Hippocampal formation (tissue), 2 donors: ENCODE measurements around the gene COL20A1.

Experiments used
- DNase-seq, 2 donors: peaks; one replicate each; lab custom pipeline; 2025; lab: John Stamatoyannopoulos, UW

COL20A1 gene

DNA sequence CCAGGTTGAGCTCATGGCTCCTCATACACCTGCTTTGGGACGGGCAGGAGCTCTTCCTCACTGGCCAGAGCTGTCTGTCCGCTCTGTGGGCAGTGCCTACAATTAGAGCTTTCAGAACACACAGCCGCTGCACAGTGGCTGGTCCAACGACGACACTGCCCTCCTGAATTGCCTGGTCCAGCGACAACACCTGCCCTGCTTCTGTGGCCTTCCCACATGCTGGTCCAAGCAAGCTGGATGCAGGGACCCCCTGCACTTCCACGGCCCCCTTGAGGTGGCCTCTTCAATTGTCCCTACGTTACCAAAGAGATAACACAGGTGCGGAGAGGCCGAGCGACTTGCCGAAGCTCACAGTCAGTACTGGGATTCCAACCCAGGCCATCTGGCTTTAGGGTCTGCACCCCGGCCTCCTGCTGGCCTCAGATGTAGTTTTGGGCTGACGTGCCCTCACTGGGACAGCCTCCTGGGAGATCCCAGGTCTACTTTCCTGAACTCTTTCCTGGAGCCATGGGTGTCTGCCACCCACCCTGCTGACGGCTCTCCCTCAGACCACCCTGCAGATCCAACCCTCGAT lies 69.5 kb downstream of the COL20A1 start:
- no peak for DNase-seq

DNA sequence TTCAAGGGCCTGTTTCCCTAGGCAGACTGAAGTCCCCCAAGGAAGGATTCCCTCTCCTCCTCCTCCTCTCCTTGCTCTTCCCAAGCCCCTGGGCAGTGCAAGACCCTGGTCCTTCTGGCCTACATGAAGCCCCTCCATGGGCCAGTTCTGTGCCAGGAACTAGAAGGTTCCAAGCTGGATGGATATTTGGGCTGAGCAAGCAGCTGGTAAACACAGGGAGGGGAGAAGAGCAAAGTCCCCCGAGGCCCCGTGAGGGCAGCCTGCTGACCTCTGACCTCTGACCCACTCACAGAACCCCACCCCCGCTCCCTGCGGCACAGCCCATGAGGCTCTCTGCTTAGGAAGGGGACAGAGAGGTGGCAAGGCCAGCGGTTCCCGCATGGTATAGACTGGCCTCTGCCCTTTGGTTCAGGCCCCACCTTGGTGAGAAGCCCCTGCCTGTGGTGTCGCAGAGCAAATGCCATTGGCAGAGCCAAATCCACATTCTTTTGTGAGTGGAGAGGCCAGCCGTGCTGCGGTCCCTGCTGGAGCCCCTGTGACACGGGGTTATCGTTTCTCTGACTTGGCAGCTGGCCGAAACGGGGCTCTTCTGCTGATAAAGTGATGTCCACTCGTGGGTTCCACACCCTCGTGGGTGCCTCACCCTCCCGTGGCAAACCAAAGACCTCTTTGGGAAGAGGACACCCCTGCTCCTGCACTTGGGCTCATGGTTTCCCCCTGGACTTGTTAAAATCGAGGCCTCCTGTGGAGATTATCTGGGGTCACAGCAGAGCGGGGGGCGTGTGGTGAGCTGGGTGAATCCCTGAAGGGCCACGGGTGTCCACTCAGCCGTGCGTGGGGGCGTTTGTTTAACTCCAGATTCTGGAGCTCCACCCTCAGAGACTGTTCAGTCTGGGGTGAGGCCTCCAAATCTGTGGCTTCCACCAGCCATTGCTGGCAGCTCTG lies 70.3 kb downstream of the COL20A1 start:
- no peak for DNase-seq

DNA sequence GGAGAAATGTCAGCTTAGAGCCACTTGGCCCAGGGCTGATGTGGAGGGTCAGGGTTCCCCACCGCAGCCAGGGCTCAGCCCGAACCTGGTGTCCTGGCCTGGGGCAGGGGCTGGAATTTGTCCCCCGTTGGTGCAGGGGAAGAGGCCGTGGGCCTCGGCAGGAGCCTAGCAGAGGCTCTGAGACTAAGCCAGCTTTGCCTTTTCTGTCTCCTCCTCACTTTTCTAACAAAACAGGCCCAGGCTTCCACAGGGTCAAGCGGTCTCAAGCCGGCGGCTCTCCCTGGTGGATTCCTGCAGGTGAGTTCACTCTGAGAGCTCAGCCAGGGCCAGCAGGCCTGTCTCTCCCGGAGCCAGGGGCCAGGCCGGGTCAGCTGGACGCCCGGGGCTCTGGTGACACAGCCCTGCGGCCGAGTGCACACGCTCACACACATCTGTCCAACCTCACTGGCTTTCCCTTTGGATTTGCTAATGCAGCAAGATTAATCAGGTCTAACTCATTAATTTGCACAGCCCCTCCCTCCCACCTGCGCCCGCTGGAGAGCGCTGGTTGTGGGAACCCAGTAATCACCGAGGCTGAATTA lies 71.1 kb downstream of the COL20A1 start:
- DNase-seq: no peak

DNA sequence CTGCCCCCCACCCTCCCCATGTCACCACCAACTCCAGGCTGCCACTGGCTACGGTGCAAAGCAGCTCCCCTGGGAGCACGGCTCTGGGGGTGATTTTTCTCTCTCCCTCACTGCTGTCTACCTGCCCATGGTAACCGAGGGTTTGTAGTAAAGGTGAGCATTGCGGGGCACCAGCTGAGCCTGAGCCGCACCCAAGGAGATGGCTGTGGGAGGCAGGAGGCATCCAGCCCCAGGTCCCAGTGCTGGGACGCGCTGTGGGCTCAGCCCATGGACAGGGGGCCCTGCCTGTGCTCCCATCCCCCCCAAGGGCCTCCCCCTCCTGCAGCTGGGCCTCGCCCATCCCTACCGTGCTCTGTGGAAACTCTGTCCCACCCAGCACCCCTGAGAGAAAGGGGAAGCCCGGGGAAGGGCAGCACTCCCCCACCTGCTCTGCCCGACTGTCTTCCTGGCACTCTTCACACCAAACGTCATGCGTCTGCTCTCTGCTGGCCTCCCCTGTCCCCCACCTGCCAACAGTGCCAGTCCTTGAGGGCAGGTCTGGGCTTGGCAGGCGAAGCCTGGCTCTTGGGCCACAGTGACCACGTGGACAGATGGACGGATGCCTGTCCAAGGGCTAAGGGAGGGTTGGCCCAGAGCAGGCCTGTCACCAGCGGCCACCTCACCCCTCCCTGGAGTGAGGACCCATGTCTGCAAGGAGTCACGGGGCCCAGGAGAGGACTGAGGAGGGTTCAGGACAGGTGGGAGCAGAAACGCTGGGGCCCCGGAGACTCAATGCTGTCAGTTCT lies 72.0 kb downstream of the COL20A1 start:
- no peak for DNase-seq

DNA sequence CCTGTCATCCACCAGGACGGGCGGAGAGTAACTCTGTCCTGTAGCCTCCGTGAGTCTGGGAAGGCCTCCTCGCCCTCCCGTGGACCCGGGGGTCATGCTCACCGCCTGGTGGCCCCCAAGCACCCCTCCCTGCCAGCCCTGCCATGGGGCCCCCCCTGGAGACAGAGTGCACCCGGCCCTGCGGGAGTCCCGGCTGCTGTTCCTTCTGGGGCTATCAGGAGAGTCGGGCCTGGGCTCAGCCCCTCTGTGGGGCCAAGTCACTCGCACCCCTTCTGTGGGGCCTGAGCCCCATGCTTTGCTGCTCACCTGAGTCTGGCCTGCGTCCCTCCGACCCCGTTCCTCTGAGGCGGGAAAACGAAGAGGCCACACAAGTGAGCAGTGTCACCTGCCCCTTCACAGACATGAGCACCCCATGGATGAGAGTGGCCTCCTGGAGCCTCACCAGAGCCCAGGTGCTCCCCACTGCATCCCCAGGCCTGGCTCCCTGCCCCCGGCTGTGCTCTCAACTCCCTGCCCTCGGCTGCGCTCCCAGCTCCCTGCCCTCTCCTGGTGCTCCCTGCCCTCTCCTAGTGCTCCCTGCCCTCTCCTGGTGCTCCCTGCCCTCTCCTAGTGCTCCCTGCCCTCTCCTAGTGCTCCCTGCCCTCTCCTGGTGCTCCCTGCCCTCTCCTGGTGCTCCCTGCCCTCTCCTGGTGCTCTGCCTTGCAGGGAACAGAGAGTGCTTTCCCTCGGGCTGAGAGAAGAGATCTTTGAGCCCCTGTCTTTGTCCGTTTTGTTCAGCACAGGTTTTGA lies 72.8 kb downstream of the COL20A1 start:
- no peak for DNase-seq

DNA sequence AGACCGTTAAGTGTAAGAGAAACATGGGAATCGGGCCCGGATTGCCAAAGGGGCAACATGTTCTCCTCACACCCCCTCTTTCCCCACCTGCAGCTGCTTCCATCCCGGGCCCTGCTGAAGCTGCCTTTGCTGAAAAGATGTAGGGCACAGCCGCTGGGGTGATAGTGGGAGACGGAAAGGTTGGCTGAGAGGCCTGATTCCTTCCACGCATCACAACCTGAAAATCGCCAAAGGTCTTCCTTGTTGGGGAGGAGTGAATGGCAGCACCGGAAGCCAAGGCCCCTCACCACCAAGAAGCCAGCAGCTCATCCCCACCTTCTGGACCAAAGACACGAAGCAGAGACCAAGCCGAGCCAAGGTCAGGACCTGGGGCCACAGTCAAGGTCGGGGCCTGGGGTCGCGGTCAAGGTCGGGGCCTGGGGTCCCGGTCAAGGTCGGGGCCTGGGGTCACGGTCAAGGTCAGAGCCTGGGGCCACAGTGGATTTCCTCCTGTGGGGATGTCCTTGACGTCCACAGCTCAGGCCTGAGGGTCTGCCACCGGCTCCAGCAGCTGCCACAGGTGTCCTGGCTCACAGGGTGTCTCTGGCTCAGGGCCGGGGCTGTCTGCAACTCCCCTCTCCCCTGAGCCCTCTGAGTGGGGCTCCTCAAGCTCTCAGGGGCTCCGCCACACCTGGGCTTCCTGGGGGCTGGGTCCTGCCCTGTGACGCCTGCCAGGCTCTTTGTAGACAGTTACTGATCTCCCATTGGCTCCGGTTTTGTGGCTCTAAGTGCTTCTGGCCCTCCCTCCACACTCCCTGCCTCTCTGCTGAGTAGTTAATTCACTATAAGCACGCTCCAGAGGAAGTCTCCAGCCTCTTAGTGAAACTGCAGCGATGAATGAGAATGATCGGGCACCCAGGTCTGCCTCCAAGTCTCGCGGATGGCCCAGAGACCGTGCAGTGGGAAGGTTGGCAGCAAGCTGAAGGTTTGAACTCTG lies 73.7 kb downstream of the COL20A1 start:
- DNase-seq: no peak

DNA sequence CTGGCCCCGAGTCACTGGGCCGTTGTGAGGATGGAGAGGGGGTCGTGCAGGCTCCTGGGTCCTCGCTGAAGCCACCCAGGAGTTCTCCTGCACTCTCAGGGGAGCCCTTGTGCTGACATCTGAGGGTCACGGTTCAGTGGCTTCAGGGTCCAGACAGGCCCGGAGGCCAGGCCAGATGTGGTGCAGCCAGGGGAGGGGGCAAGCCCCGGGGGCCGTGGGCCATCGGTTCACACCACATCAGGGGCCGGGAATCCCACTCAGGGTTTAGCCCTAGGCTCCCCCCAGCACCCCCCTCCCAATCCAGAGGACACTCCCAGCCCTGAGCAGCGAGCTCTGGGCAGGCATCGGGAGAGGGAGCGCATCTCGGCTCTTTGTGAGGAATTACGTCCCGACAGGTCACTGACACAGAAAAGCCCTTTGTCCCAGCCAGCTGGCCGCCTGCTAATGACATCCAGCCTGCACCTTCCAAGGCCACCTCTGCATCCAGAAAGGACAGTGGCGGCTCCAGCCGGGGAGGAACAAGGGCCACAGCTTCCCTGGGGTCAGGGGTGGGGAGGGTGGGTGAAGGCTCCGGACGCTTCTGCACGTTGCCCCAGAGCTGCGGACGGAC lies 74.6 kb downstream of the COL20A1 start:
- no peak for DNase-seq

DNA sequence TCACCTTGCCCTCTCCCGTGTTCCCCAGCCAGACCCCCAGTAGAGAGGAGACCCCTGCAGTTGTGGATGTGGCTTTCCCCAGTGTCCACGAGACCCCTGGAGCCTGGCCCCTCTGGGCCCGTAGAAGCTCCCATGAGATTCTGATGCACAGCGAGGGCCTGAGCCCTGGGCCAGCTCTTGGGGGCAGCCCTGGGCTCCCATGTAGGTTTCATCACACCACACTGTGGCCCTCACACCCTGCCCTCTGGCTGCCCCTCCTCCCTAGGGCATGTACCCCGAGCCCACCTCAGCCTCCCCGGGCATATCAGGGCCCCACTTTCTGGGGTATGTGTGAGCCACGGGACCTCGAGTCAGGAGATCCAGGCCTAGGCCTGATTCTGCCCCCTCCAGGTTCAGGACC lies 75.2 kb downstream of the COL20A1 start:
- no peak for DNase-seq

DNA sequence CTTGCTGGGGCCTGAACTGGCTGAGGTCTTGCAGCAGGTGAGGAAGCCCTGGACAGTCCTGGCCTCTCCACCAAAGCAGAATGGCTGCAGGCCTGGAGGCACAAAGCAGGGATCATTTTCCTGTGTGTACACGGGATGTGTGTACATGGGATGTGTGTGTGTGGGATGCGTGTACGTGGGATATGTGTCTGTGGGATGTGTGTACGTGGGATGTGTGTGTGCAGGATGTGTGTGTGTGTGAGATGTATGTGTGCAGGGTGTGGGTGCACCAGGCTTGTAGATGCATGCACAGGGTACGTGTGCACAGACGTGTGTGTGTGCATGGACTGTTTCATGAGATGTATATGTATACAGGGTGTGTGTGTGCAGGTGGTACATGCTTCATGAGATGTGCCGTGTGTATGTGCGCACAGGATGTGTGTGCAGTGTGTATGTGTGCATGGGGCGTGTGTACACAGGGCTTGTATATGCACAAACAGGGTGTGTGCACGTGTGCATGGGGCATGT lies 76.1 kb downstream of the COL20A1 start:
- DNase-seq: no peak

DNA sequence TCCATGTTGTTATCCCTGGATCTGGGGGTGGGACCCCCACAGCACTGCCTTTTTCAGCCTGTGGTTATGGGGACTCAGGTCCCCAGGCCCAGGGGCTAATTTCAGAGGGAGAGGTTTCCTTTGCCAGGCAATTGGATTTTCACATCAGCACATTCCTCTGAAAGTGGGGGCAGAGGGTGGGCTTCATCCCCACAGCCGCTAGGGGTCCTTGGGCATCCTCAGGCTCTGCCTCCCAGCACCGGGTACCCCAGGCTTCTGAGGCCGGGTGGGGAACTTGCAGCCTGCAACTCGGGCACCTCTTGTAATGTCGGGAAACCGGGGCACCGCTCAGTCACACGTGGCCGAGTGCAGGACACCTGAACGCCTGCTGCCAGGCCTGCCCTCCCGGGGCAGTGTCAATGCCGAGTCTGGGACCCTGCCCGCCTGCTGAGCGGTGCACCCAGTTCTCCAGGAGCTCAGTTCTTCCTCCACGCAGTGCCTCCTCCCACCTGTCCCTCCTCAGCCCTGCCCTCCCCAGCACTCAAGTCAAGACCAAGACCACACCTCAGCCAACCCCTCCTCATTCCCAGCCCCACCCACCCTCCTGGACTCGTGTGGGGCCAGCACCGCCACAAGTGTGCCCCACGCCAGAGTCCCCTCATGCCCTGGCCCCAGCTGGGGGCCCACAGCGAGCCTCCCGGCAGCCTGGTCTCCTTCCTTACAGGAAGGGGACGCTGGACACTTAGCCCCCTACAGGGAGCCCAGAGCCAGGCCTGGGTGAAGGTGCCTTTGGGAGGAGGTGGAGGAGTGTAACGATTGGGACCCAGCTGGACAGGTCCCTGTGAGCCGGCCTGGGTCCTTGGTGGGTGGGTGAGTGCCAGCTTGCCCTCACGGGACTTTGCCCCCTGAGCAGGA lies 77.0 kb downstream of the COL20A1 start:
- no peak for DNase-seq

DNA sequence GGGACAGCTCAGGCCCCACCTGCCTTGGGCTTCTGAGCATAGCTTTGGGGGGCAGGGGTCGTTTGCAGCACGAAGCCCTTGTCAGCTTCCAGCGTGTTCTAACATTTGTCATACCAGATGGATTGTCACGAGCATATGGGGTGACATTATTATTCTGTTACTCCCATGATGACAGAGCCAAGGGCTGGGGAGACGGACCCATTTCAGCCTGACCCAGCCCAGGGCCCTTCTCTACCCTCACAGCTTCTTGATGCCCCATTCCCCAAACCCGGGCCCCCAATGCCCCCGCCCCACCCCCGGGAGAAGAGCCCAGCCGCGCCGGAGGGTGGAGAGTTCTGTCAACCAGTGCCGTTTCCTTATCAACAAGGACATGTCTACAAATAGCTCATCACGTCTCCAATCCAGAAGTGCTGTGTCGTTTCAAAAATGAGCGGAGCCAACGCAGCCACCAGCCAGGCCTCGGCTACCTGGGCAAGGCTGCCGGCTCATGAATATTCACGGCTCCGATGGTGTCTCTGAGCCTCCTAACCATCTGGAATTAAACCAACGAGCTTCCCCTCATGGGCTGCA lies 77.7 kb downstream of the COL20A1 start:
- no peak for DNase-seq

DNA sequence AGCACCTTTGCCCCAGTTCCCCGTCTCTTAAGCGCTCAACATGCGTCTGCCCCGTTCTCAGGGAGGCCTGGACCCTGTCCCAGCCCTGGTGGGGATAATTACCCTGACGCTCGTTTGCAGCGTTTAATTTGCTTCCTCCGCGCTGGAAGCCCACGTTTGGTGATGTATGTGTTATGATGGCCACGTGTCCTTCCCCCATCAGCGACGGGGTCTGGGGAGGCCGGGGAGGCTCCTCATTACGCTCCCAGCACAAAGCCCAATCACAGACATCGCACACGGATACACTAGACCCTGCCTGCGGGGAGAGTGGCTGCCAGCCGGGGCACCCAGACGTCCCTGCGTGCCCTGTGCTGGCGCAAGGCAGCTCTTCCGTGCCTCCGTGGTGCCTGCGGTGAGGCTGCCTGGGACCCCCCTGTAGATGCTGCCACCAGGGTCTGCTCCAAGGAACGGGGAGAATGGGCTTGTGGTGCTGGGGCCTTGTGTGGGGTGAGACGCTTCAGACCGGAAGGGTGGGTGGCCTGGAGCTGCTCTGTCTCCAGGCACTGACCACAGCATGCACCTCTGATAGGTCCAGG lies 78.4 kb downstream of the COL20A1 start:
- no peak for DNase-seq

DNA sequence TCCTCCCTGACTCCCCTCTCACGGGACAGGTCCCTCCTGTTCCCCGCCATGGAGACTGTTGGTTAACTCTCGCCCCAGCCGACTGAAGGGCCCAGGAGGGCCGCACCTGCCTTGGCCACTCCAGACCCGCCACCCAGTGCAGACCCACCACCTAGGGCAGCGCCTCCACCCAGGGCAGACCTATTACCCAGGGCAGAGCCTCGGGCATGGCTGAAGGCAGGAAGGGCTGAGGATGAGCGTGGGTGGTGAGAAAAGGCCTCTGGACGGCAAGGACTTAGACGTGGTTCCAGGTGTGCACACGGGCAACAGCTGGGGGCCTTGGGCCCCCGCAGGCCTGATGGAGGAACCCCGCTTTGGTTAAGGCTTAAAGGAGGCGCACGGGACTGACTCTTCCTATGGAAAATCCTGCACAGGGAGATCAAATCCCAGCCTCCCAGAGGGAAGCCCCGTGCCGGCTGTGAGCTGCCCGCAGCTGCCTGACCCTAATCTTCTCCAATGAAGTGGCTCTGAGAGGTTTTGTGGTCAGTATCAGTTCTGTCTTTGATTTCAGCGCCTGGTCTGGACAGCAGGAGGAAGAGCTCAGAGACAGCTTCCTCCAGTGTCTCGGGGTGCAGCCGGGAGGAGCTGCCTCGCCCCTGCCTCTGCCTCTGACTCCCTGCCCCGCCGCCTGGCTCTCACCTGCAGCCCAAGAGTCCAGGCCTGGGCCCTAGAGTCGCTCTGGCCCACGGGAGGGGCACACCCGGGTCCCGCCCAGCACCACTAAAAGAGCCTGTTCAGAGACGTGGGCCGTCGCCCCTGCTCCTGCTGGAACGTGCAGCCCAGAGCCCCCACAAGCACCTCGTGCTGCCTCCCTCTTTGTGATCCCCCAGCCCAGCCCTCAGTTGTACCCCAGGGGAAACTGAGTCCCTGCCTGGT lies 80.2 kb downstream of the COL20A1 start:
- no peak for DNase-seq

DNA sequence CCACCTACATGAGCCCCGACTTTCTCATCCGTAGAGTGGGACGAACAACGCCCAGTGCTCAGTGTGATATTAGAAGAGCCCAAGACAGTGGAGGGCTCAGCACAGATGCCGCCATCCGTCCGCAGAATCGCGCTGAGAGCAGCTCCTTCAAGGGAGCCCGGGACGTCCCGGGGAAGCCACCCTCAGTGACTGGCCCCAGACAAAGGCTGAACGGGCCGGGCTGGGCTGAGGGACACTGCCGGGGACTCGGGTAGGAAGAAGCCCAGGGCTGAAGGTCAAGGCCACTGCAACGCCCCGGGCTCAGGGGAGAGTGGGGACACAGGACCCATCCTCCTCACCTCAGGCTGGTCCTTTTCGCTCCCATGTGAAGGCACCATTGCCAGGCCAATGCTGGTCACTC lies 81.0 kb downstream of the COL20A1 start:
- DNase-seq: no peak

DNA sequence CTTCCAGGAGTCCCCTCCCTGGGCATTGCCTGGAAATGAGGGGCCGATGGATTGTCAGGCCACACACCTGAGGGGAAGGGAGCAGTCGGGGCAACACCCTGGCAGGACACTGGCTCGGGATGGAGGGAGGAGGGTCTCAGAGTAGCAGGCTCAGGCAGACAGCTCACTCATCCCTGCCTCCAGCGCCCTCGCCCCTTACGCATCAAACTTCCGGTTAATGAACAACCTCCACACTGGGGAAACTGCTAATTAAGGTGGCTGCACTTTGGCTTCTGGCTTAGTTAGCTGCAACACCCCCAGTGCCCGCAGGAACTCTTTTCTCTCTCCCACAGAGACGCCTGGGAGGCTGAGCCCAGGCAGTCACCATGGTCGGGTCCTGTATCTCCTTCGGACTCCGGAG lies 81.5 kb downstream of the COL20A1 start:
- no peak for DNase-seq

DNA sequence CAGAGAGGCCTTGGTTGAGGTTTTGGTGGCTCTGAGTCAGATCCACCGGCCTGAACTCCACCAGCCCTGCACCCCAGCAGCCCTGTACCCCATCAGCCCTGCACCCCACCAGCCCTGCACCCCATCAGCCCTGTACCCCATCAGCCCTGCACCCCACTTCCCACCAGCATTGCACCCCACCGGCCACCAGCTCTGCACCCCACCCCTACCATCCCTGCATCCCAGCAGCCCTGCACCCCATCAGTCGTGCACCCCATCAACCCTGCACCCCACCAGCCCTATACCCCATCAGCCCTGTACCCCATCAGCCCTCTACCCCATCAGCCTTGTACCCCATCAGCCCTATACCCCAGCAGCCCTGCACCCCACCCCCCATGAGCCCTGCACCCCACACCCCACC lies 82.5 kb downstream of the COL20A1 start:
- DNase-seq: no peak
